ENCODE data around the gene MIEF2. TPM values are rescaled to one million over a fixed set of nuclear protein-coding genes. Genes with fewer than 3 reads are reported as not detected.

MIEF2 gene
- total RNA-seq, 4 donors from 2014 or later, result 5.2 to 11.4 (median 7.9) TPM

- TF ChIP-seq, protein P1, sequence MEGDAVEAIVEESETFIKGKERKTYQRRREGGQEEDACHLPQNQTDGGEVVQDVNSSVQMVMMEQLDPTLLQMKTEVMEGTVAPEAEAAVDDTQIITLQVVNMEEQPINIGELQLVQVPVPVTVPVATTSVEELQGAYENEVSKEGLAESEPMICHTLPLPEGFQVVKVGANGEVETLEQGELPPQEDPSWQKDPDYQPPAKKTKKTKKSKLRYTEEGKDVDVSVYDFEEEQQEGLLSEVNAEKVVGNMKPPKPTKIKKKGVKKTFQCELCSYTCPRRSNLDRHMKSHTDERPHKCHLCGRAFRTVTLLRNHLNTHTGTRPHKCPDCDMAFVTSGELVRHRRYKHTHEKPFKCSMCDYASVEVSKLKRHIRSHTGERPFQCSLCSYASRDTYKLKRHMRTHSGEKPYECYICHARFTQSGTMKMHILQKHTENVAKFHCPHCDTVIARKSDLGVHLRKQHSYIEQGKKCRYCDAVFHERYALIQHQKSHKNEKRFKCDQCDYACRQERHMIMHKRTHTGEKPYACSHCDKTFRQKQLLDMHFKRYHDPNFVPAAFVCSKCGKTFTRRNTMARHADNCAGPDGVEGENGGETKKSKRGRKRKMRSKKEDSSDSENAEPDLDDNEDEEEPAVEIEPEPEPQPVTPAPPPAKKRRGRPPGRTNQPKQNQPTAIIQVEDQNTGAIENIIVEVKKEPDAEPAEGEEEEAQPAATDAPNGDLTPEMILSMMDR (IDR thresholded peaks at IDR 0.05; ENCODE audit: low read depth), result no peak
Measured at GRCh38 chr17:18238299-18238698, 22.2 kb upstream of the MIEF2 start.

DNA sequence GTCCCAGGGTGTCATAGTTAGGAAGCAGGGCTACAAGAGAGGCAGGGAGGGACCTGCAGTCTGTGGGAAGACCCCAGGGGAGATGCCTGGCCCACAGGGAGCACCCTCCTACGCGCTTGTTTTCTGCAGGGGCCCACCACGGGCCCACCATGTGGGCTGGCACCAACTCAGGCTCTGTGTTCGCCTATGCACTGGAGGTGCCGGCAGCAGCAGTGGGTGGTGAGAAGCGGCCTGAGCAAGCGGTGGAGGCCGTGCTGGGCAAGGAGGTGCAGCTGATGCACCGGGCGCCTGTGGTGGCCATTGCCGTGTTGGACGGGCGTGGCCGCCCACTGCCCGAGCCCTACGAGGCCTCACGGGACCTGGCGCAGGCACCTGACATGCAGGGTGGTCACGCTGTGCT is 20.0 kb upstream of the MIEF2 start:
- TF ChIP-seq, protein P1 (IDR thresholded peaks at IDR 0.05; ENCODE audit: low read depth), result no peak

GRCh38 chr17:18241229-18241871 is 19.1 kb upstream of the MIEF2 start:
- TF ChIP-seq, protein P1 (IDR thresholded peaks at IDR 0.05; ENCODE audit: low read depth), result no peak

DNA sequence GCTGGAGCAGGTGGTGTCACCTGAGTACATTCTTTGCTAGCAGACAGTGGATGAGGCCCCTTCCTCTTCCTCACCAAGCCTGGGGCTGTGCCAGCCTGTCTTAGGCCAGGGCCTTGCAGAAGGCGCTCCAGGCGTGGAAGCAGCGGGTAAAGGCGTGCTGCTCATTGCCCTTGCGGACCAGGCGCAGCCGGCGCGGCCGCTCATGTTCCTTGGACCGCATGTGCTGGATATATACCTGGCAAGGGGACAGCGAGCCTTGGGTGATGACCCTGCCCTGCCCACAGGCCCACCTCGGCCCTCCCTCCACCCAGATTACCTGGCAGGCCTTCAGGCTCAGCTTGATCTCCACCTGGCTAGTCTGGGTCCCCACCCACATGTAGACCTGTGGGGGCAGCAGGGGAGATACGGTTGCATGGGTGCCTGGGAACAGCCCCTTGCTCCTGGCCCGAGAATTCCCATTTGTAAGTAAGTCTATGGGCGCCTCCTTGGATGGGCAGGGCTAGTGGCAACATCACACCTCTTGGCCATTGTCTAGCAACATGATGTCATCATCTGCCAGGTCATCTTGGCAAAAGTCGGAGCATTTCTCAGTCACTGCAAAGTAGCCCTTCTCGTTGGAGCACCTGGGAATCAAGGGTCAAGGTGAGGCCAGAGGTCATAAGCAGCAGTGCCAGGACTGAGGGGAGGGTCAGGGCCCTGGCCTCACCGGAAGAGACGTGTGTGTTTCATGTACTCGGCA is 15.3 kb upstream of the MIEF2 start:
- TF ChIP-seq, protein P1 (IDR thresholded peaks at IDR 0.05; ENCODE audit: low read depth), result no peak

DNA sequence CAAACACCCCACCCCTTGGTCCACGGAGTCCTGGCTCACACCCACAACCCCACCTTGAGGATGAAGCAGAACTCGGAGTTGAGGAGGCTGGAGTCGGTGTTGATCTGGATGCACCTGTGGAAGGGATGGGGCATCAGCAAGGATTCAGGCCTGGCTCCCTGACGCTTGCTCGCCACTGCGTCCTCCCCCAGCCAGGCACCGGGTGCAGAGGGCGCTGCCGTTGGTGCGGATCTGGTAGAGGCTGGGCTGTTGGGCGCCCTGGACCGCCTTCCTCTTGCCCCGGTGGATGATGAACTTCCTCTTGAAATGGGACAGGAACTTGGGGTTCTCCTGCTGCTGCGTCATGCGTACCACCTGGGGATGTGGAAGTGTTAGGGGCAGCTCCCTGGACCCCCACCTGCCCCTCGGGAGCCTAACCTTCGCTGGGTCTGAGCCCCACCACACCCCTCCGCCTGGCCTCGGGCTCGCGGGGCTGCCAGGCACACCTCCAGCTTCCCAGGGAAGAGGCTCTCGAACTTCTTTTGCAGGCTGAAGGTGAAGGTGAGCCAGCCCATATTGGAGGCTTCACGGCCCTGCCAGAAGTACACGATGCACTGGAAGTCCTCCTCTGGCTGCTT is 14.2 kb upstream of the MIEF2 start:
- TF ChIP-seq, protein P1 (IDR thresholded peaks at IDR 0.05; ENCODE audit: low read depth), result no peak

DNA sequence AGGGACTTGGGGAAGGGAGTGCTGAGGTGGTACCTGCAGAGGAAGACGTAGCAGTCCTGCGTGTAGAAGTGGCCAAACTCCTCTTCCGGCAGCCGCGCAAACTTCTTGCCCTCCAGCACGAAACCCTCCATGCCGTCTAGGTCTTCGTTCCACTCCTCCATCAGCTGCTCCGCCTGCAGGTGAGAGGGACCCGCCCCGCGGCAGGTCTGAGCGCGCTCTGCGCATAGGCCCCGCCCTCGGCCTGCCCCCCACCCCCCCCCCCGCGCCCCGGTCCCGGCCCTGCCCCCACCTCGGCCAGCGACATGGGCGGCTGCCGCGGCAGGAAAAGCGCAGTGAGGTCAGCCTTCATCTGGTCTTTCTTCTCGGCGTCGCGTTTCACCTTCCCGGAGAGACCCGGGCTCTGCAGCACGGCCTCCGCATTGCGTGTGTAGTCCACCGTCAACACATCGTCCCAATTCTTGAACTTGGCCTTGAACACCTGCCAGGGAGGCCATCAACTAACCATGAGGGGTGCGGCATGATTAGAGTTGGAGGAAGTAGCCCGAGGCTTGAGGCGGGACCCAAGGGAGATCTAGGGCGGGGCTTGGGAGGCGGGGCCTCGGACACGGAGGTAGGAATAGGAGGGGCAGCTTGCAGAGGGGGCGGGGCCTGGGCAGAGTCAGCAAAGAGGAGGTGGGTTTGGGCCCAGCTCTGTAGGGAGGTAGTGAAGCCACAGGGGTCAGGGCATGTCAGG is 13.4 kb upstream of the MIEF2 start:
- TF ChIP-seq, protein P1 (IDR thresholded peaks at IDR 0.05; ENCODE audit: low read depth), result no peak

- TF ChIP-seq, protein P1 (IDR thresholded peaks at IDR 0.05; ENCODE audit: low read depth), result no peak
Measured at GRCh38 chr17:18247613-18248001, 12.9 kb upstream of the MIEF2 start.

Data from subcutaneous adipose tissue (tissue), 4 donors.